Ovary (tissue), 9 donors: ENCODE measurements around the gene NCBP2. TPM values are rescaled to one million over a fixed set of nuclear protein-coding genes. Genes with fewer than 3 reads are reported as not detected.

Experiments
- DNase-seq, 5 donors: peaks; one replicate each; pipeline ENCODE4 v3.0.0-alpha.2; 2019 to 2020
- H3K27ac ChIP-seq, 2 donors: fragments of 200-600 bp; one replicate each; pipeline versions ENCODE4 v1.5.1 to v1.8.0; 2019 to 2022
- H3K27me3 ChIP-seq: fragments of 200-600 bp; one replicate; pipeline ENCODE4 v1.8.0; 2022
- H3K36me3 ChIP-seq: fragments of 200-600 bp; sonication (generic); one replicate; pipeline ENCODE4 v1.5.1; 2019
- H3K4me1 ChIP-seq: one replicate; pipeline ENCODE4 v1.8.1; 2013; ENCODE audit warnings: mild to moderate bottlenecking, moderate library complexity; ENCODE audit not compliant: insufficient read depth
- H3K4me3 ChIP-seq: fragments of 200-600 bp; sonication (generic); one replicate; pipeline ENCODE4 v1.5.1; 2017
- H3K9me3 ChIP-seq, 2 donors: fragments of 200-600 bp in 1 of 2; sonication (generic) in 1 of 2; one replicate each; pipeline versions ENCODE4 v1.5.1 to v1.8.1; 2013 to 2019; ENCODE audit warnings: mild to moderate bottlenecking in 1 of 2, moderate library complexity in 1 of 2
- CTCF ChIP-seq, 3 donors: fragments of 450-650 bp in 2 of 3; fragments of 200-600 bp in 1 of 3; IDR thresholded peaks; one replicate each; pipeline versions ENCODE4 v1.5.1 to v1.8.0; 2016 to 2022; ENCODE audit warnings: antibody characterized with exemption in 3 of 3, mild to moderate bottlenecking in 1 of 3
- EP300 ChIP-seq: sonication (generic); formaldehyde crosslinking; IDR thresholded peaks from one replicate; pipeline ENCODE4 v1.6.1; 2017; ENCODE audit warnings: antibody characterized with exemption
- POLR2A ChIP-seq: fragments of 450-650 bp; IDR thresholded peaks from one replicate; pipeline ENCODE4 v1.6.1; 2017; ENCODE audit warnings: antibody characterized with exemption, mild to moderate bottlenecking, moderate library complexity
- WGBS, 3 donors: extraction: QIAGEN DNeasy Blood & Tissue Kit in 1 of 3; methylation state at CpG; one replicate each; pipeline versions ENCODE4 v1.1.5 to v1.1.7; 2013 to 2017; 5-methylcytosine and 5-hydroxymethylcytosine counted together
- intact Hi-C, 4 donors: fragments of 100-400 bp; cut with DNase I; formaldehyde crosslinking; loops; one replicate each; pipeline versions ENCODE4 v1.11.0 to v1.15.1; 2022 to 2023
- polyA plus RNA-seq, 2 donors: library from polyadenylated mRNA; stranded (reverse); fragments of 200-250 nt in 1 of 2; fragments of 350-450 nt in 1 of 2; fragmentation: Illumina TruSeq in 1 of 2; extraction: RNeasy Lipid Tissue Mini Kit (QIAGEN cat#74804) in 1 of 2; gene quantifications; one replicate each; pipeline ENCODE4 v1.2.3, GENCODE V29; 2013 to 2014
- total RNA-seq, 7 donors: library from RNA; depleted of rRNA in 2 of 7; stranded (reverse); fragments of >200 nt in 2 of 7; fragmentation: NEBNext Ultra II Directional in 3 of 7; extraction: Animal tissue kit (Norgen Biotek cat#: 25700) in 3 of 7; gene quantifications; one replicate each; pipeline versions ENCODE4 v1.1.0 to v1.2.4, GENCODE V29; 2016 to 2023
- donor health status: DM: no; HTN: no; CAD: no; lungs with moderate emphysema.
- donor health status: DM: no; HTN: no; CAD: no.
- donor health status: Bipolar disorder and iron deficiency.
- donor health status: DM: yes; HTN: yes; CAD: no.
- donor health status: DM: no; HTN: no; CAD: no.
- donor health status: DM: yes; HTN: yes; CAD: no.

The NCBP2 gene
- total and polyA plus RNA-seq, 9 donors = 17.4 to 64.7 (median 45.8) TPM

DNA sequence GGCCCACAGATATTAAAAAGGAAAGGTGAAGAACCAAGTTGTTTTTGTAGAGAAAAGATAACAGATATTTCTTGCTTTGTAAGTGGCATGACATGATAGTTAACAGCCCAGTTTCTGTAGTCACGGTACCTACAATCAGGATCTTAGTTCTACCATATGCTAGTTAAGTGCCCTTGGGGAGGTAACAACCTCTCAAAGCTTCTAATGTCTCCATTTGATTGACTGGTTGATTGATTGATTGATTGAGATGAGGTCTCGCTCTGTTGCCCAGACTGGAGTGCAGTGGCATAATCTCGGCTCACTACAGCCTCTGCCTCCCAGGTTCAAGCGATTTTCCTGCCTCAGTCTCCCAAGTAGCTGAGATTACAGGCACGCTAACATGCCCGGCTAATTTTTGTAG is 46.1 kb downstream of the NCBP2 start:
- intact Hi-C loops = no loop called here
- no peaks in the 10 kb centered on the region for H3K9me3 ChIP-seq
- no peak overlapping the region for H3K27ac ChIP-seq
- H3K27me3 ChIP-seq = no peaks in the 10 kb centered on the region
- TF ChIP-seq POLR2A (no peak), EP300 (no peak)
- no peaks in the 10 kb centered on the region for H3K36me3 ChIP-seq
- H3K4me1 ChIP-seq = no peaks in the 10 kb centered on the region
- no peak for DNase-seq
- 94 to 97% (median 95%) methylated on average over 6 of the region's 6 CpGs for WGBS, 3 donors
- no peak overlapping the region for H3K4me3 ChIP-seq

DNA sequence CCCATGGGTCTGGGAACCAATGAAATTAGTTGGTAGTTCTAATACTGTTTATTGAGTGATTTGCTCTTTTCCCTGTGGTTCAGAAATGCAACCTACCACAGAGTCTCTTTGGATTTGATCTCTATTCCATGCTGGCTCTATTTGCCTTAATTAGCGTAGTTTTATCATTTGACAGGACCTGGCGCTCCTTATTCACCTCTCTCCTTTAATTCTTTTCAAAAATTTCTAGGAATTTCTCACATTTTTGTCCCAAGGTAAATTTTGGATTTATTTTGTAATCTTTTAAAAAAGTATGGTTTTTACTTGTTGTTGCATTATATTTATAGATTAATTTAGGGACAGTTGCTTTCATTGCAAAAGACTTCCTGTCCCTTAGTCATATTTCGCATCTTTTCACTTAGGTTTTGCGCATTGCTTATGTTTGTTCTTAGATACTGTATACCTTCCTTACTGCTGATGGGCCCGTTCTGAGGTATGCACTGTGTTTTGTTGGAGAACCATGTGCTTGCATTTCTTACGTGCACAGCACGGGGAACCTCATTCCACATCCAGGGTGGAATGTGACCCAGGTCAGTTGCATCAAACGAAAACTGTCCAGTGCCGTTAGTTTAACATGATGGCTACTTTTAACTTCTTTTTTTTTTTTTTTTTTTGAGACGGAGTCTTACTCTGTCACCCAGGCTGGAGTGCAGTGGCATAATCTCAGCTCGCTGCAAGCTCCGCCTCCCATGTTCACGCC is 47.6 kb downstream of the NCBP2 start:
- H3K27ac ChIP-seq = no peak overlapping the region
- WGBS, 3 donors = 86 to 90% (median 87%) methylated on average over 13 of the region's 13 CpGs
- H3K9me3 ChIP-seq = no peaks in the 10 kb centered on the region
- no peaks in the 10 kb centered on the region for H3K36me3 ChIP-seq
- intact Hi-C loops = no loop called here
- TF ChIP-seq POLR2A (no peak), EP300 (no peak), CTCF (IDR thresholded peaks at IDR 0.05) (no peak)
- no peak overlapping the region for H3K4me3 ChIP-seq
- H3K4me1 ChIP-seq = no peaks in the 10 kb centered on the region
- DNase-seq = no peak
- H3K27me3 ChIP-seq = no peaks in the 10 kb centered on the region

- intact Hi-C loops = no loop called here
- Histone ChIP-seq H3K27me3 (no peaks in the 10 kb centered on the region), H3K36me3 (no peaks in the 10 kb centered on the region), H3K9me3 (no peaks in the 10 kb centered on the region), H3K4me3 (no peak overlapping the region), H3K4me1 (no peaks in the 10 kb centered on the region), H3K27ac (no peak overlapping the region)
- TF ChIP-seq CTCF (IDR thresholded peaks at IDR 0.05) (no peak), EP300 (no peak), POLR2A (no peak)
- WGBS, 3 donors = 87 to 90% (median 87%) methylated on average over 6 of the region's 6 CpGs
- no peak for DNase-seq
These were observed 52.3 kb downstream of the NCBP2 start for GRCh38 chr3:196889844-196890708.

DNA sequence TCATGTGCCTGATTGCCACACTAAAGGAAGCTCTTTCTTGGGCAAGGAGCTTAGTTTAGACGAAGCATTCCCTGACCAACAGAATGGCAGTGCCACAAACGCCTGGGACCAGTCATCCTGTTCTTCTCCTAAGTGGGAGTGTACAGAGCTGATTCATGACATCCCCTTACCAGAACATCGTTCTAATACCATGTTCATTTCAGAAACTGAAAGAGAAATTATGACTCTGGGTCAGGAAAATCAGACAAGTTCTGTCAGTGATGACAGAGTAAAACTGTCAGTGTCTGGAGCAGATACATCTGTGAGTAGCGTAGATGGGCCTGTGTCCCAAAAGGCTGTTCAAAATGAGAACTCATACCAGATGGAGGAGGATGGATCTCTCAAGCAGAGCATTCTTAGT is 56.2 kb downstream of the NCBP2 start:
- H3K27ac ChIP-seq = no peak overlapping the region
- H3K4me1 ChIP-seq = peaks cover 2% of the 10 kb centered on the region
- no peaks in the 10 kb centered on the region for H3K27me3 ChIP-seq
- DNase-seq = no peak
- WGBS, 3 donors = 63 to 87% (median 68%) methylated on average over 4 of the region's 4 CpGs
- intact Hi-C loops = no loop called here
- H3K36me3 ChIP-seq = no peaks in the 10 kb centered on the region
- no peaks in the 10 kb centered on the region for H3K9me3 ChIP-seq
- H3K4me3 ChIP-seq = no peak overlapping the region
- TF ChIP-seq CTCF (IDR thresholded peaks at IDR 0.05) = no peak
- no peak for TF ChIP-seq EP300
- TF ChIP-seq POLR2A = no peak

Other genes with a start within 250 kb of the NCBP2 start
- gene CEP19, start 230.3 kb downstream of the NCBP2 start, total RNA-seq = 1 to 10 TPM in 6 of 7 donors, under 1 TPM in 1; 0.83 to 2.8 (median 1.6) TPM
- 1 to 10 TPM; 2.0 to 4.8 TPM for gene CEP19, start 230.3 kb downstream of the NCBP2 start, polyA plus RNA-seq
- 10 to 100 TPM in 6 of 7 donors, 1 to 10 TPM in 1; 9.4 to 21.5 (median 17.8) TPM for gene PIGX, start 230.2 kb downstream of the NCBP2 start, total RNA-seq
- 10 to 100 TPM; 10.5 to 22.4 TPM for gene PIGX, start 230.2 kb downstream of the NCBP2 start, polyA plus RNA-seq
- 10 to 100 TPM; 24.2 to 57.3 (median 44.2) TPM for gene PAK2, start 202.7 kb downstream of the NCBP2 start, total RNA-seq
- 10 to 100 TPM; 17.0 to 59.5 TPM for gene PAK2, start 202.7 kb downstream of the NCBP2 start, polyA plus RNA-seq
- 10 to 100 TPM; 24.6 to 41.1 (median 28.5) TPM for gene SENP5, start 74.6 kb downstream of the NCBP2 start, total RNA-seq
- 10 to 100 TPM in 1 of 2 donors, 1 to 10 TPM in 1; 8.6 to 11.3 TPM for gene SENP5, start 74.6 kb downstream of the NCBP2 start, polyA plus RNA-seq
- gene PIGZ, start 26.3 kb upstream of the NCBP2 start, total RNA-seq = 1 to 10 TPM in 5 of 7 donors, under 1 TPM in 1, not detected in 1; 0.73 to 7.4 (median 1.5) TPM
- 1 to 10 TPM in 1 of 2 donors, under 1 TPM in 1; 0.45 to 1.8 TPM for gene PIGZ, start 26.3 kb upstream of the NCBP2 start, polyA plus RNA-seq
- gene MELTF, start 87.3 kb upstream of the NCBP2 start, total RNA-seq = 10 to 100 TPM in 1 of 7 donors, 1 to 10 TPM in 5, under 1 TPM in 1; 0.53 to 19.0 (median 2.5) TPM
- gene MELTF, start 87.3 kb upstream of the NCBP2 start, polyA plus RNA-seq = 1 to 10 TPM; 1.1 to 1.2 TPM